Stimulated activated CD4-positive, alpha-beta T cell treated with anti-CD3 and anti-CD28 coated beads, Interleukin-15, amount 100 ng/mL, for 24 hours (primary cell): ENCODE measurements around the gene METTL6.
"Not testable (repeated sequence)": the region's sequence is repeated elsewhere in the genome, so short reads cannot be mapped to it uniquely, and the experiment has no call there.

Source experiments
- DNase-seq: peaks from one replicate; pipeline ENCODE4 v3.0.0-alpha.2; 2020

Gene METTL6

DNA sequence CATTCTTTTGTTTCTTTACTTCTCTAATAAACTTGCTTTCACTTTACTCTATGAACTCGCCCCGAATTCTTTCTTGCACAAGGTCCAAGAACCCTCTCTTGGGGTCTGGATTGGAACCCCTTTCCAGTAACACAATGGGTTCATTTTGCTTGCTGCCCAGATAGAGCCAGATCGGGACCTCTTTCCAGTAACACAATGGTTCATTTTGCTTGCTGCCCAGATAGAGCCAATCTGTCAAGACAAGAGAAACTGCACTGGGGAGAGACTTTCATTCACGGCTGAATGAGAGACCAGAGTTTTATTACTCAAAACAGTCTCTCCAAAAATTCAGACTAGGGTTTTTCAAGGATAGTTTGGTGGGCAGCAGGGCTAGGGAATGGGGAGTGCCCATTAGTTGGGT is 25.4 kb downstream of the METTL6 start:
- DNase-seq = no peak

DNA sequence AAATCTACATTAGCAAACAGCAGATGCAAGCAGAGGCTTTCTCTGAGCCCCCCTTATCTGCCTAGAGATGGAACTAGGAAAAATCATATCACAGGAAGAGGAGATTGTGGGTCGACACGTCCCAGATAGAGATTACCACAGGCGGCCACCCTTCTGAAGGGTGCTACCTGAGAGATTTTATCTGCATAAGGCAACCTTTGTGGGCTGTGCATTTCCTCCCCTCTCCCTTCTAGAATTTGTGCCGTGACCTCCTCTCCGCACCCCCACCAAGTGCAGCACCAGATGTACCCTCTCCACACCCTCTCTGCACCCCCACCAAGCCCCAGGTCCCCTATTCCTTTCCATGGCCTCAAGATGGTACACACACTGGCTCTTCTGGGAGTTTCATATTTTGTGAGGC is 27.4 kb downstream of the METTL6 start:
- no peak for DNase-seq

DNA sequence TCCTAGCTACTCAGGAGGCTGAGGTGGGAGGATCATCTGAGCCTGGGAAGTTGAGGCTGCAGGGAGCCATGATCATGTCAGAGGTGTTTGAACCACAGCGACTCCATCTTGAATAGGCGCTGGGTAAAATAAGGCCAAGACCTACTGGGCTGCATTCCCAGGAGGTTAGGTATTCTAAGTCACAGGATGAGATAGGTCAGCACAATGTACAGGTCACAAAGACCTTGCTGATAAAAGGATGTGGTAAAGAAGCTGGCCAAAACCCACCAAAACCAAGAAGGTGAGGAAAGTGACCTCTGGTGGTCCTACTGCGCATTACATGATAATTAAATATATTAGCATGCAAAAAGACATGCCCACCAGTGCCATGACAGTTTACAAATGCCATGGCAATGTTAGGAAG is 28.6 kb downstream of the METTL6 start:
- DNase-seq = not testable (repeated sequence)

DNA sequence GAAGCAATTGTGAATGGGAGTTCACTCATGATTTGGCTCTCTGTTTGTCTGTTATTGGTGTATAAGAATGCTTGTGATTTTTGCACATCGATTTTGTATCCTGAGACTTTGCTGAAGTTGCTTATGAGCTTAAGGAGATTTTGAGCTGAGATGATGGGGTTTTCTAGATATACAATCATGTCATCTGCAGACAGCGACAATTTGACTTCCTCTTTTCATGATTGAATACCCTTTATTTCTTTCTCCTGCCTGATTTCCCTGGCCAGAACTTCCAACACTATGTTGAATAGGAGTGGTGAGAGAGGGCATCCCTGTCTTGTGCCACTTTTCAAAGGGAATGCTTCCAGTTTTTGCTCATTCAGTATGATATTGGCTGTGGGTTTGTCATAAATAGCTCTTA is 34.1 kb downstream of the METTL6 start:
- not testable (repeated sequence) for DNase-seq

DNA sequence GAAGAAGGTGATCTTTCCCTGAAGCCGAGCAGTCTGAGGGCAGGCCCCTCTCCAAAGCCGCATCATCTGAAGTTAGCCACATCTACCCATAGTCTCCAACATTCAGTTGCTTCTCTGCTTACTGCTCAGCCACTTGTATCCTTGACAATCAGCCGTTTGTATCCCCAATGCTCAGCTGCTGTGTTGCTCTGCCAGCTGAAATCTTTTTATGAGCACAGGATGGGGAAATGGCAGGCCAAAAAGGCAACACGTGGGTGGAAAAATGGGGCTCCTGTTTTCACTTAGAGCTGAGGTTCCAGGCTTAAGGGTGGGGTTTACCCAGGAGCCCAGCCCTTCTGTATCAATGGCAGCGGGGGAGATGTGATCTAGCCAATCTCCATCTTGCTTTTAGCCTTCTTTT is 36.3 kb downstream of the METTL6 start:
- DNase-seq = no peak

DNA sequence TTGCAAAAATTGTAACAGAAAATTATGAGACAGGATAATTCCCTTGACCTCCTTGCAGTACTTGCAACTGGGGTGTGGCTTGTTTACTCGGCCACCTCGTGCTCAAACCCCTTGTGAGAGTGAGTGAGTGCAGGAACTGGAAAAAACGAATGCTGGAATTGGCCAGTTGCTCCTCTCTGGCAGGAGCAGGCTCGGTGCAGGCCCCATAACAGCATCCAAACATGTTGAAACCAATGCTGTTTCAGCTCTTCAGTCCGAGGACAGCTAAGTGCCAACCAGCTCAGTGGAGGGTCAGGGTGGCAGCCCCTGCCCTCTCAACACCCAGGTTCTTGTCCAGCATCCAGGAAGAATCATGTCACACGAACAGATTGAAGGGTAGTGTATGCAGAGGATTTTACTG is 36.9 kb downstream of the METTL6 start:
- DNase-seq = no peak

DNA sequence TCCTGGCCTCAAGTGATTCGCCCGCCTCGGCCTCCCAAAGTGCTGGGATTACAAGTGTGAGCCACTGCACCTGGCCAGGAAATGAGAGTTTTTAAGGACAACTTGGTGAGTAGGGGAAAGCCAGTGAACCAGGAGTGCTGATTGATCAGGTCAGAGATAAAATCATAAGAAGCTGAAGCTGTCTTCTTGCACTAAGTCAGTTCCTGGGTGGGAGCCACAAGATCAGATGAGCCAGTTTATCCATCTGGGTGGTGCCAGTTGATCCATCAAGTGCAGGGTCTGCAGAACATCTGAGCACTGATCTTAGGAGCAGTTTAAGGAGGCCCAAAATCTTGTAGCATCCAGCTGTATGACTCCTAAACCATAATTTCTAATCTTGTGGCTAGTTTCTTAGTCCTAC is 39.0 kb downstream of the METTL6 start:
- not testable (repeated sequence) for DNase-seq

DNA sequence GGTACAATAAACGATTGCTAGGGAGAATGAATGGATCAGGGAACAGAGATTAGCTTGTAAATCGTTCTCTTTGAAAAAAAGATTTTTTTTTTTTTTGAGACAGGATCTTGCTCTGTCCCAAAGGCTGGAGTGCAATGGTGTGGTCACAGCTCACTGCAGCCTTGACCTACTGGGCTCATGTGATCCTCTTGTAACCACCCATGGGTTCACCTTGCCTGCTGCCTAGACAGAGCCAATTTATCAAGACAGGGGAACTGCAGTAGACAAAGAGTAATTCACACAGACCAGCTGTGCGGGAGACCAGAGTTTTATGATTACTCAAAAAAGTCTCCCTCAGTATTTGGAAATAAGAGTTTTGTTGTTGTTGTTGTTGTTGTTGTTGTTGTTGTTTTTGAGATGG is 39.6 kb downstream of the METTL6 start:
- DNase-seq = no peak

DNA sequence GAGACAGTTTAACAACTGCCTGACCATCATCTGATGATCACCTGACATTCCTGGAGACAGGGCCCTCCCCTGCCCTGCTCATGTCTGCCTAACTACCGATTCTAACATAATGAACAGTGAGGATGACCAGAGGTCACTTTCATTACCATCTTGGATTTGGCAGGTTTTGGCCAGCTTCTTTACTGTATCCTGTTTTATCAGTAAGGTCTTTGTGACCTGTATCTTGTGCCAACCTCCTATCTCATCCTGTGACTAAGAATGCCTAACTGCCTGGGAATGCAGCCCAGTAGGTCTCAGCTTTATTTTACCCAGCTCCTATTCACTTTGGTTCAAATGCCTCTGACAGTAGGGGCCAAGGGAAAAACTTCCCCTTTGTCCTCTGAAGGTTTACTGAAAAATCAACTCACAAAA is 40.2 kb downstream of the METTL6 start:
- DNase-seq = no peak

DNA sequence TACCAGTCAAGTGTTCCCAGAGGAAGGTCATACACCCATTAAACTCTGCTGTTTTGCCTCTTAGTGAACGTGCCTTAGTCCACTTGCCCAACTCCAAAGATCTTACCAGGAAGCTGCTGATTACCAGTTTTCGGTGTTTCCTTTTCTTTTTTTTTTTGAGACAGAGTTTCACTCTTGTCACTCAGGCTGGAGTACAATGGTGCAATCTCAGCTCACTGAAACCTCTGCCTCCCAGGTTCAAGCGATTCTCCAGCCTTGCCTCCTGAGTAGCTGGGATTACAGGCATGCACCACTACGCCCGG is 40.7 kb downstream of the METTL6 start:
- DNase-seq = not testable (repeated sequence)

DNA sequence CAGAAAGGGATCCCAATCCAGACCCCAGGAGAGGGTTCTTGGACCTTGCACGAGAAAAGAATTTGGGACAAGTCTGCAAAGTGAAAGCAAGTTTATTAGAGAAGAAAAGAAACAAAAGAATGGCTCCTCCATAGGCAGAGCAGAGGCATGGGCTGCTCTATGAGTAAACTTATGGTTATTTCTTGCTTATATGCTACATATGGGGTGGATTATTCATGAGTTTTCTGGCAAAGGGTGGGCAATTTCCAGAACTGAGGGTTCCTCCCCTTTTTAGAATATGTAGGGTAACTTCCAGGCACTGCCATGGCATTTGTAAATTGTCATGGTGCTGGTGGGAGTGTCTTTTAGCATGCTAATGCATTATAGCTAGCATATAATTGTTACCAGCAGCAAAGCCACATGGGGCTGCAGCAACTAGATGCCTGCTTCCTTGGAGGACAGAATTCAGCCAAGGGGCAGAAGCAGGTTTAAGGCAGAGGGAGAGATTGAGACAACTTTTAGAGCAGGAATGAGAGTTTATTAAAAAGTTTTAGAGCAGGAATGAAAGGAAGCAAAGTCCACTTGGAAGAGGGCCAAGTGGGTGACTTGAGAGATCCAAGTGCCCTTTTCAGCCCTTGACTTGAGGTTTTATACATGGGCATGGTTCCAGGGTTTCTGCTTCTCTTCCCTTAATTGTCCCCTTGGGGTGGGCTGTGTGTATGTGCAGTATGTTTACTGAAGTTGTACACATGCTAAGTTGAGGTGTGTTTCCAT is 41.3 kb downstream of the METTL6 start:
- no peak for DNase-seq

DNA sequence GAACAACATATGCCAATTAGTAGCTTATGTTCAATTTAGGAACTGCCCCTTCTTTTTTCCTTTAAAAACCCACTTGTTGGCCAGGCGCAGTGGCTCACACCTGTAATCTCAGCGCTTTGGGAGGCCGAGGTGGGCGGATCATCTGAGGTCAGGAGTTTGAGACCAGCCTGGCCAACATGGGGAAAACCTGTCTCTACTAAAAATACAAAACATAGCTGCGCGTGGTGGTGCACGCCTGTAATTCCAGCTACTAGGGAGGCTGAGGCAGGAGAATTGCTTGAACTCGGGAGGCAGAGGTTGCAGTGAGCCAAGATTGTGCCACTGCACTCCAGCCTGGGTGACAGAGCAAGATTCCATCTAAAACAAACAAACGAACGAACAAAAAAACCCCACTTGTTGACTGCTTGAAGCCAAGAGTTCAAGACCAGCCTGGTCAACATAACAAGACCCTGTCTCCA is 42.1 kb downstream of the METTL6 start:
- not testable (repeated sequence) for DNase-seq

DNA sequence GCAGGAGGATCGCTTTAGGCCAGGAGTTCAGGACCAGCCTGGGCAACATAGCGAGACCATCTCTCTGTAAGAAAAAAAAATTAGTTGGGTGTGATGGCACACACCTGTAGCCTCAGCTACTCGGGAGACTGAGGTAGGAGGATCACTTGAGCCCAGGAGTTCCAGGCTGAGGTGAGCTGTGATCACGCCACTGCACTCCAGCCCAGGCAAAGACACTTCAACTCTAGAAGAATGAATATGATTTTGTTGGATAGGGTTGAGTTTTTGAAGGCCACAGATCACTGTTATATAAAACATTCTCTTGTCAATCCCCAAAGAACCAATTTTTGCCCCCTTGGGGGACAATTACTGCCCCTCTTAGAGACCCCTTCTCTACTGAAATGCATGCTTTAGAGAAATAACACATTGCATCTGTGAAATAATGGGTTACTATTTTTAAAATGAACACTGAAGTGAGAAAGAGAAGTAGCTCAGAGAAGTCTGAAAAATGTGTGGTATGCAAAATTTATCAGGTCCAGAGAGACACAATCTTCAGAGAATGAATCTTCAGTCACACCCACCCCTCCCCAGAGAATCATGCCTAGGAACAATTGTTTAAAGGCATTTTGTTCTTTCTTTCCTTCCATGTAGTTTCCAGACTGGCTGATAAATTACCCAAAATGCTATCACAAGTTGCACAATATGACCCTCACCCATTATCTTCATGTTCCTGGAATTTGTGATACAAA is 42.7 kb downstream of the METTL6 start:
- no peak for DNase-seq

DNA sequence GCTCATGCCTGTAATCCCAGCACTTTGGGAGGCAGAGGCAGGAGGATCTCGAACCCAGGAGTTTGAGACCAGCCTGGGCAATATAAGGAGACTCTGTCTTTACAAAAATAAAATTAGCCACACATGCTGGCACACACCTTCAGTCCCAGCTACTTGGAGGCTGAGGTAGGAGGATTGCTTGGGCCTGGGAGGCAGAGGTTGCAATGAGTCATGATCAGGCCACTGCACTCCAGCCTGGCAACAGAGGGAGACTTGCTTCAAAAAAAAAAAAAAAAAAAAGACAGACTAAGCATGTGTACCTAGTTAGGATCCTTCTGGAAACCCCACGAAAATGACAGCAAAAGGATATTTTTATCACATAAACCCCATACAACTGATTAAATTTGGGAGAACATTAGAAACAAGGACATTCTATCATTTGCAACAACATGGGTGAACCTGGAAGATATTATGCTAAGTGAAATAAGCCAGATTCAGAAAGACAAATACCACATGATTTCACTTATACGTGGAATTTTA is 44.9 kb downstream of the METTL6 start:
- DNase-seq = no peak

DNA sequence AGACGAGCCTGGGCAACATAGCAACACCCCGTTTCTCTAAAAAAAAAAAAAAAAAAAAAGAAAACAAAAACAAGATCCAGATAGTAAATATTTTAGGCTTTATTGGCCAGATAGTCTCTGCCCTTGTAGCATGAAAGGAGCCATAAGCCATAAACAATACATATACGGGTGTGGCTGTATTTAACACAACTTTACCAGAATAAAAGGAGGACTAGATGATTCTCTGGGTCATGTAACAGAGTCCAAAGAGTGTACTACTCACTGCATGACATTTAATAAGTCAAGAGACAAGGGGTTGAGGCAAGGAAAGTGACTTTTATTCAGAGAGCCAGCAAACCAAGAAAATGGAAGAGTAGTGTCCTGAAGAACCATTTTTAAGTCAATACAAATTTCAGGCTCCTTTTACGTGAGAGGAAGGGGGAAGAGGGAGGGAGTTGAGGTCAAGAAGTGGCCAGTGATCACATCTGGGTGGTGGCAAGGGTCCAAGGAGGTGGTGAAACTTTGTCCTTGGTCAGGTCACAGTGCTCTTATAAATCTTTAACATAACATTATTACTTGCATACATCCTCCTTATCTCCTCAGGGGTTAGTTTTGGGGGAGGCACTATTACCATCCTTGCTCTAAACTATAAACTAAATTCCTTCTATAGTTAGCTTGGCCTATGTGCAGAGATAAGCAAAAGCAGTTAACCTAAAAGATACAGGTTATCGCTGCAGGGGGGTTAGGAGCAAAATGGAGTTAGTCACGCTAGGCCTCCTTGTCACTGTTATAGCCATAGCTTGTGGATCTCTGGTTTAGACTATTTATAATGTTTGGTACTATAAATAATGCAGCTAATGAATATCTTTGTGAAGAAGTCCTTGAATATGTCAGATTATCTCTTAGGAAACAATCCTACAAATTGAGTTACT is 46.1 kb downstream of the METTL6 start:
- no peak for DNase-seq

DNA sequence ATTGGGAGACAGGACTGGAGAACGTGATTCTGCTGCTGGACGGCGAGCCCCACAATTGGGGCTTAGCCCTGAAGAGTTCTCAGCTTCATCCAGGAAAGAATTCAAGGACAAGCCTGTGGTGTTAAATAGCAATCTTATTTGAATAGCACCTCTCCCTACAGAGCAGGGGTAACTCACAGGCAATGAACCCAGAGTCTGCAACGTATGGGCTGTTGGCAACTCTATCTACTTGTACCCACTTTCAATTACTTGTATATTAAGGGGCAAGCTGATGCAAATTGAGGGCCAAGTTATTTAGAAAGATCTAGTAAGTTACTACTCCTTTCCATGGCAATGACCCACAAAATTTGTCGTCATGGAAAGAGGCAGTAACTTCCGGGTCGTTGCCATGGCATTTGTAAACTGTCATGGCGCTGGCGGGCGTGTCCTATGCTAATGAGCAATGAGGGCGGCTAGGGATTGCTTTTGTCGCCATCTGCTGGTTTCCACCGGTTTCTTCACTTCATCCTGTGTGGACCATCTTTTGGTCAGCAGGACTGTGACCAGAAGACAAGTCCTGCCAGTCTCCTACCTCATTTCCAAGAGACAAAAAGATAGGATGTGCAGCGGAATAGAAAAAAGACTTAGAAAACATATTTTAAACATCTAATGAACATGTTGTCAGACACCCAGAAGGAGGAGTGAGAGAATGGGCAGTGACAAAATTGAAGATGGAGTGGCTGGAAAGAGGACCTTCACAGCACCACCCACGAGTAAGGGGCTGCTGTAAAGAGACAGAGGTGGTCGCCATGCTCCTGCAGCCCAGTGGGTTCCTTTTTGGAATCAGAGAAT is 49.2 kb downstream of the METTL6 start:
- peak; percentile 95 for DNase-seq

DNA sequence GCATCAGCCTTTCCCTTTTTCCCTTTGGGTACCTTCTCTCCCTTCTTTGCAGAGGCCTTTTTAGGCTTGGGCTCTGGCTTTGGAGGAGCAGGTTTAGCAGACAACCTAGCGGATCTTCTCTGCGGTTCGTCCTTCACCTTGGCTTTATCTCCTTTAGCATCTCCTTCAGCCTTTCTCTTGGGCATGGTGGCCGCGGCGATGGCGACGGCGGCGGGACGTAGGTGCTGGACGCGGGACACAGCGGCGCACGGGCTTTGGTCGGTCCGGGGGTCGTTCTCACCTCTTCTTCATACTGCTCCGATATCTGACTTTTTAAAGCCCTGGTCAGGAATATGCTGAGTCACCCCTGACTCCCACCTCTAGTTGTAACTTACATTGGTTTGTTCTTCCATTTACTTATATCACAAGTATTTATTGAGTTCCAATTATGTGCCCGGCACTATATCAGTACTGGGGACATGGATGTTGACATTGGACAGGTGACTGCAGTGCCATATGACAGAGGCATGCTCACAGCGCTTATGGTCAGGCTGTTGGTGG is 51.8 kb downstream of the METTL6 start:
- DNase-seq = no peak

DNA sequence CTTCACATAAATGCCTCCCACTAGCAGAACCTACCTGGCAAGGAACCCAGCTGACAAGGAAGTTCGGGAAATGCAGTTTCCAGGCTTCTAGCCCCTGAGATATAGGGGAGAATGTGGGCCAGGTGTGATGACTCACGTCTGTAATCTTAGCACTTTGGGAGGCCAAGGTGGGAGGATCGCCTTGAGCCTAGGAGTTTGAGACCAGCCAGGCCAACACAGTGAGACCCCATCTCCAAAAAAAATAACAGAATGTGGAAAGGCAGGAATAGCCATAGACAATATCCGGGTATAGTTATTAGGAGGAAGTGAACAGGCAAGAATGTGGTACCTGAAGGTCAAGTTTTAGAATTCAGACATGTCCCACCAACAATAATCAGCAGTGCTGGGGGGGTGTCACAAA is 54.4 kb downstream of the METTL6 start:
- no peak for DNase-seq

DNA sequence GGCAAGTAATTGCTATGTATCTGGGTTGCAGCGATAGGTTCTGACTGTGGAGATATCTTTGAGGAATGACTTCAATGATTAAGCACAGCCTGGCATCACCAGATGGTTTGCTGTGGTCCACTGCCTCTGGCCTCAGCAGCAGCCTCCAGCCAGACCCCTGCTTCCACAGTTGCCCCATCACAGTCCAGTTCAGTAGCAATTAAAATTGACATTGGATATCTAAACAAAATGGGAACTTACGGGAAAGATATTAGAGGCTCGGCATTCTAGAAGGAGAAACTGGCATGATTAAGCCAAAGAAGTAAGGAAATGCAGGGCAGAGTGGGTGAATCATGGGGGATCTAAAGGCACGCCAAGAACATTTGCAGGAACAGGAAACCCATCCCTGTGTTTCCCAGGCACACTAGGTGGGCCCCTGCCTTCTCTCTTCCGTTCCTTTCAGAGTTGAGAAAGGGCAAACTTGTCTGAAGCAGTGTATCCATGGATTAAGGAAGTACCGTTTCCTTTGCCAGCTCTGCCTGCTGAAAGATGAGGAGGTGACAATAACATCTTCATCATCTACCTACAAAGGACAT is 58.7 kb downstream of the METTL6 start:
- DNase-seq = no peak

DNA sequence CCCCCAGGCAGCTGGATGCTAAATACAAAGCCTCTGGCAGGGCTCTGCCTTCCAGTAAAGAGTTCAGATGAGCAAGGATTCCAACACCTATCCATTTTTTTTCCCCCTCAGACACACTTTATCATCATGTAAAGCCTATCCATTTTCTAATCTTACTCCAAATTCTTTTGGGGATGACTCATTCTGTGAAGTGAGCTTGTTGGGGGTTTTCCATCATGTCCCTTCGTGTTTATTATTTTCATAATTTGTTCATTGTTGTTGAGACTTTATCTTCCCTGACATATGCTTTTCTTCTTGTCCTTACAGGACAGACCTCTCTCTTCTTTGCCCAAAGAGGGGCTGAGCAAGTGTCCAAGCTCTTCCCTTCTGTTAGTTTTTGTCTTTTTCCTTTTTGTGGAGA is 60.3 kb downstream of the METTL6 start:
- no peak for DNase-seq

DNA sequence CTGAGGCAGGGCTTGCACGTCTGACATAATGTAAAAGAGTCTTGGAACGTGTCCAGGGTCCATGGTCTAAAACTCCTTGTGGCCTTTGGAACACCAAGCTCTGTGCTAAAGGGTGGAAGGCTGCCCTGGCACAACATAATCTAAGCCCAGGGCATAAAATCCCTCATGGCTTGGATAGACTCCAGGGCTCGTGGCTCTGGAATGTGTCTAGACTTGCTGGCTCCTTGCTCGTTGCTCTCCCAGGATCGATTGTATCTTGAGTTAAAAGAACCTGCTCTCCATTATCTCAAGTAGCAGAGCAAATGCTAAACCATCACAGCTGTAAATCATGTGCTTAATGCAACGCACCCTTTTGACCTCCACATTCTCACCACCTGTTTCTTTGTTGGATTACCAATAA is 63.3 kb downstream of the METTL6 start:
- DNase-seq = not testable (repeated sequence)
